Activated T-cell treated with anti-CD3 and anti-CD28 coated beads, Interleukin-2, amount 50 U/mL, for 4 hours (primary cell): Measurements from ENCODE around the gene NFATC2. TPM values are rescaled to one million over a fixed set of nuclear protein-coding genes. Genes with fewer than 3 reads are reported as not detected.
A peak's percentile ranks its signal among the peaks of the same experiment; 100 is the strongest.
"Not testable (repeated sequence)": the region's sequence is repeated elsewhere in the genome, so short reads cannot be mapped to it uniquely, and the experiment has no call there.

ENCODE experiments used
- ATAC-seq, 2 donors: fragments of 200-7000 bp; cut with Tn5 transposase; one replicate each; pipeline ENCODE4 v1.10.0; 2021
- DNase-seq: peaks from one replicate; pipeline ENCODE4 v3.0.0-alpha.2; 2020
- H3K27me3 Mint-ChIP-seq: one replicate; pipeline ENCODE4 v1.8.0; 2021; ENCODE audit warnings: low read depth, mixed read lengths
- H3K36me3 Mint-ChIP-seq: one replicate; pipeline ENCODE4 v1.8.0; 2022; ENCODE audit warnings: mixed read lengths; ENCODE audit not compliant: insufficient read depth
- H3K4me1 Mint-ChIP-seq: one replicate; pipeline ENCODE4 v1.8.0; 2021; ENCODE audit warnings: low read depth, mixed read lengths
- H3K4me3 Mint-ChIP-seq: one replicate; pipeline ENCODE4 v1.8.0; 2021; ENCODE audit warnings: mild to moderate bottlenecking, moderate library complexity, mixed read lengths
- H3K9me3 Mint-ChIP-seq: one replicate; pipeline ENCODE4 v1.8.0; 2021; ENCODE audit warnings: mixed read lengths
- total RNA-seq, 3 donors: library from RNA; stranded (reverse); gene quantifications; one replicate each; pipeline ENCODE4 v1.2.1, GENCODE V29; 2021

NFATC2 gene
- total RNA-seq, 3 donors from 2014 or later = 48.3 to 51.4 (median 48.9) TPM

DNA sequence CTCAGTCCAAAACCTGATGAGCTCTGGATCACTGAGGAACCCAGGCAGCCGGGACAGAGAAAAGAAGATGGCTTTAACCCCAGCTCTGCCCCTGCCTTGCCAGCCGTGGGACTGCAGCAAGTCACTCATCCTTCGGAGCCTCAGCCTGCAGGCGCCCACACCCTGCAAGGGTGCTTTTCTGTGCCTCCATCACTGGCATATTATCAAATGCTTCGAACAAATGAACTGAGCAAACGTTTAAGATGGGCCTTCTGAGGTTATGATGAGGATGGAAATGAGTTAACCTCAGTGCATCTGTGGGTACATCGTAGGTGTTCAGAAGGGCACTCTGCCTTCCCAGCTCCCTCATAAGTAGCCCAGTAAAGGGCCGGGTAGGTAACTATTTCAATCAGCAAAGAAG, 79.0 kb downstream of the NFATC2 start:
- Mint-ChIP-seq H3K36me3 (peaks cover 42% of the 10 kb centered on the region), H3K9me3 (no peaks in the 10 kb centered on the region), H3K4me3 (no peak overlapping the region), H3K4me1 (peaks cover 22% of the 10 kb centered on the region), H3K27me3 (no peaks in the 10 kb centered on the region)
- ATAC-seq = peak; percentile 35 to 60
- DNase-seq = no peak

DNA sequence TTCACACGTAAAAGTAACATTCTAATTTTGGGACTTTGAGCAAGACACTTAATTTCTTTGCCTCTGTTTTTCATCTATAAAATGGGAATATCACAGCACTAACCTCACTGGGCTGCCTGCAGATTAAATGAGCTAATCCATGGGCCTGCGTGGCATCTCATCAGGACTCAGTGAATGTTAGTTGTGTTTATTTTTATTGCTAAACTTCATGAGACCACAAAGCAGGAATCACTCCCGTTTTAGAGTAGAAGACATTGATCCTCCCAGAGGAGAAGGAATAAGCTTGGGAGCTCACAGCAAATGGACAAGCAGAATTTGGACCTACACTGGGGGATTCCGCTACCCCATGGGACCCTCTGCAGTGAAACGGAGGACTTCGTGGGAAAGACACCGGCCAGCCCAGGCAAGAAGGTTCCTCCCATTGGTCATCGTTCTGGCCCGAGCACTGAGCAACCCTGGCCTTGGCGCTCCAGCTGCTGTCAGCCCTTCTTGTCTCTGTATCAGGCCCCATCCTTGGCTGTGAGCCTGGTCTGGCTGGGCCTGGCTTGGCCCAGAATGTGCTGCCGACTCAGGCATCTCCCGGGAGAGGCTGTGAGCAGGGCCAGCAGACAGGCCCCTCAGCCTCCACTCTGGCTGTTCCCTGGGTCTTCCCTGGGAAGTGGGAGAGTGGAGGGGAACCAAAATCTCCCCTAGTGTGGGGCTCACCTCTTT, 79.8 kb downstream of the NFATC2 start:
- Mint-ChIP-seq H3K36me3 (peaks cover 39% of the 10 kb centered on the region), H3K4me1 (peaks cover 22% of the 10 kb centered on the region), H3K27me3 (no peaks in the 10 kb centered on the region), H3K9me3 (no peaks in the 10 kb centered on the region), H3K4me3 (no peak overlapping the region)
- ATAC-seq (no peak), DNase-seq (no peak)

DNA sequence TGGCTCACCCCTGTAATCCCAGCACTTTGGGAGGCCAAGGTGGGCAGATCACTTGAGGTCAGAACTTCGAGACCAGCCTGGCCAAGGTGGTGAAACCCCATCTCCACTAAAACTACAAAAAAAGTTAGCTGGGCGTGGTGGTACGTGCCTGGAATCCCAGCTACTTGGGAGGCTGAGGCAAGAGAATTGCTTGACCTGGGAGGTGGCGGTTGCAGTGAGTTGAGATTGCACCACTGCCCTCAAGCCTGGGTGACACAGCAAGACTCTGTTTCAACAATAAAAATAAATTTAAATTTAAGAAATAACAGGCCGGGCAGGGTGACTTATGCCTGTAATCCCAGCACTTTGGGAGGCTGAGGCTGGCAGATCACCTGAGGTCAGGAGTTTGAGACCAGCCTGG, 80.7 kb downstream of the NFATC2 start:
- Mint-ChIP-seq H3K4me1 (peaks cover 28% of the 10 kb centered on the region), H3K36me3 (peaks cover 40% of the 10 kb centered on the region)
- not testable (repeated sequence) for H3K4me3 Mint-ChIP-seq, H3K9me3 Mint-ChIP-seq, DNase-seq, H3K27me3 Mint-ChIP-seq, ATAC-seq

DNA sequence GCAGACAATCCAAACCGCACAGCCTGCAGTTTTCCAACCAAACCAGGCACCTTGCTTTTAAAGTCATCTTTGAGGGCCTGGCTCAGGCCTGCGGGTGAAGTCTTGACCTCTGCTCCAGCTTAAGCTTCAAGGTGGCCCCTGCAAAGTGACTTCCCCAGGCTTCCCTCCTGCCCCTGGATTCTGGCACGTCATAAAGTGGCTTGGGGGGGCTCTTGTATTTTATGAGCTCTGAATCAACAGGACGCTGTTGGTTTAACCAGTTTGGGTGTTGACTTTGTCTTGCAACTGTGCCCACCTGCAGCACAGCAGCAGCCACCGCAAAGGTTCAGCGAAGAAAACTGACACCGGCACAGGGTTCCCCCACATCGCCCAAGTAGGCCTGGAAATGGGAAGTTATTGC, 81.2 kb downstream of the NFATC2 start:
- no peak for ATAC-seq
- no peak for DNase-seq
- Mint-ChIP-seq H3K9me3 (no peaks in the 10 kb centered on the region), H3K4me1 (peaks cover 32% of the 10 kb centered on the region), H3K27me3 (no peaks in the 10 kb centered on the region), H3K36me3 (peaks cover 38% of the 10 kb centered on the region), H3K4me3 (no peak overlapping the region)

DNA sequence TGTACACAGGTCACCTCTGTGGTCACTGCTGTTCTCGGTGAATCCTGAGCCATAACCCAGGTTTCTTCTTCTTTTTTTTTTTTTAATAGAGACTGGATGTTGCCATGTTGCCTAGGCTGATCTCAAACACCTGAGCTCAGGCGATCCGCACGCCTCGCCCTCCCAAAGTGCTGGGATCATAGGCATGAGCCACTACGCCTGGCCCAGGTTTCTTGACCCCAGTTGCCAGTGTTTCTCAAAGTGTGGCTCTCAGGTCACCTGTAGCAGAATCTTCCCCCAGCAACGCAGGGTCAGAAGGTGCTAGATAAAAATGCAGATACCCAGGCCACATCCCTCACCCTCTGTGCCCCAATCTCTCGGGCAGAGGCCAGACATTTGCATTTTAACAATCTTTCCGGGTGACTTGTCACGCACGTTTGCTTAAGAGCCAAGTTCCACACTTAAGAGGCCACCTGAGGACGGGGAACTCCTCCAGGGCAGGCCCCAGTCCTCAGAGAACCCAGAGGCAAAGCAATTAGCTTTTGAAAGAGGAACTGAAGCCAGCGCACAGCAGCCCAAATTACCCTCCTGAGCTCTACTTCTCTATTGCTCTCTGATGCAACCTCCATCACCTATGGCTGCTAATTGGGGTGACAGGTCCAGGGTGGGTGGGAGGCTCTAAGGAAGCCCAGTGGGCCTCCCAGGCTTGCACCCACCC, 81.8 kb downstream of the NFATC2 start:
- no peak for ATAC-seq
- Mint-ChIP-seq H3K4me1 (peaks cover 32% of the 10 kb centered on the region), H3K9me3 (no peaks in the 10 kb centered on the region), H3K36me3 (peaks cover 36% of the 10 kb centered on the region), H3K4me3 (no peak overlapping the region), H3K27me3 (no peaks in the 10 kb centered on the region)
- no peak for DNase-seq

DNA sequence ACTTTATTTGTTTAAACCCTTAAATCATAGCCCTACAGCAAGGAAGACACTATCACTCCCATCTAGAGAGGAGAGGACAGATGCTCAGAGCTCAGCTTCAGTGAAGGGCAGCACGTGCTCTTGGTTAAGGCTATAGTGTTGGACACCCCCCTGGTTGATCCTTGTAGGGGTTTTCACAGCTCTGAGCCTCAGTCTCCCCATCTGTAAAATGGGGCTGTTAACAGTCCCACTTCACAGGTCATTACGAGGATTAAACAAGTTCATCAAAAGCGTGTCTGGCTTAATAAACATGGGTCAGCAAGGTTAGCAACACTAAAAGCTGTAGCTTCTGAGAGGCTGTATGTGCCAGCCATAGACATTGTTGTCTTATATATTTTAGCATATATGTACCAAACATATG, 82.4 kb downstream of the NFATC2 start:
- ATAC-seq = no peak
- no peak for DNase-seq
- no peaks in the 10 kb centered on the region for H3K9me3 Mint-ChIP-seq
- no peaks in the 10 kb centered on the region for H3K27me3 Mint-ChIP-seq
- no peak overlapping the region for H3K4me3 Mint-ChIP-seq
- peaks cover 35% of the 10 kb centered on the region for H3K36me3 Mint-ChIP-seq
- peaks cover 30% of the 10 kb centered on the region for H3K4me1 Mint-ChIP-seq

DNA sequence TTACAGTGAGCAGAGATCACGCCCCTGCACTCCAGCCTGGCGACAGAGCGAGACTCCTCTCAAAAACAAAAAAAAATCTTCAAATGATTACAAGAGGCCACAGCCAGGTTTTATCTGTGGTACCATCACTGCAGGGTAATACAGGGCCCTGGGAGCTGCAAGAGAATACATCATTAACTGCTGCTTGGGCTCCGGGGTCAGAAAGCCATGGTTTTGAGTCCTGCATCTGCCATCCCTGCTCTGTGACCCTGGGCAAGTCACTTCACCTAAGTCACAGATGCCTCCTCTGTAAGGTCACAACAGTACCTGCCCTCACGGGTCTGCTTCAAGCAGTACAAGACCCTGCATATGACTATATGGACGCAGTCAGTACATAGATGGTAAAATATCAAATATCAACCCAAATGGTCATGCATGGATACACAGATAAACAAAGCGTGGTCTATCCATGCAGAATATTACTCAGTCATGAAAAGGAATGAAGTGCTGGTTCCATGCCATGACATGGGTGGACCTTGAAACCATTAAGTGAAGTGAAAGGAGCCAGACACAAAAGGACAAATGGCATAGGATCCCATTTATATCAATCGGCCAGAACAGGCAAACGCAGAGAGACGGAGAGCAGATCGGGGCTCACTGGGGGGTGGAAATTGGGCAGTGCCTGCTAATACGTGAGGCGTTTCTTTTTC, 83.6 kb downstream of the NFATC2 start:
- H3K36me3 Mint-ChIP-seq = peaks cover 40% of the 10 kb centered on the region
- no peaks in the 10 kb centered on the region for H3K27me3 Mint-ChIP-seq
- DNase-seq (no peak), ATAC-seq (no peak)
- no peak overlapping the region for H3K4me3 Mint-ChIP-seq
- H3K9me3 Mint-ChIP-seq = no peaks in the 10 kb centered on the region
- peaks cover 25% of the 10 kb centered on the region for H3K4me1 Mint-ChIP-seq

DNA sequence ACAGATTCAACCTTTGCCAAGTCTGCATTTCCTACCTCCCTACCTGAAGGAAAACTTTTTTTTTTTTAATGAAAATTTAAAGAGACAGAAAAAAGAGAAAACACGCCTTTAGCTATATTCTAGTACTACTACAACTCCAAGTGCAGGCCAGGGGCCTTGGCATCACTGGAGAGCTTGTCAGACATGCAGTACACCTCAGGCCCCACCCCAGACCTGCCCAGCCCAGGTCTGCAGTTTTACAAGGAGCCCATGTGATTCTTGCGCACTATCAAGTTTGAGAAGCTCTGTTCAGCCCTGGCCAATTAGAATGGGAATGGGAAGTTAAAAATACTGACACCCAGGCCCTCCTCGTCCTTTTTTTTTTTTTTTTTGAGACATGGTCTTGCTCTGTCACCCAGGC, 85.0 kb downstream of the NFATC2 start:
- no peaks in the 10 kb centered on the region for H3K27me3 Mint-ChIP-seq
- peaks cover 18% of the 10 kb centered on the region for H3K4me1 Mint-ChIP-seq
- DNase-seq (no peak), ATAC-seq (no peak)
- H3K4me3 Mint-ChIP-seq = no peak overlapping the region
- no peaks in the 10 kb centered on the region for H3K9me3 Mint-ChIP-seq
- H3K36me3 Mint-ChIP-seq = peaks cover 44% of the 10 kb centered on the region

DNA sequence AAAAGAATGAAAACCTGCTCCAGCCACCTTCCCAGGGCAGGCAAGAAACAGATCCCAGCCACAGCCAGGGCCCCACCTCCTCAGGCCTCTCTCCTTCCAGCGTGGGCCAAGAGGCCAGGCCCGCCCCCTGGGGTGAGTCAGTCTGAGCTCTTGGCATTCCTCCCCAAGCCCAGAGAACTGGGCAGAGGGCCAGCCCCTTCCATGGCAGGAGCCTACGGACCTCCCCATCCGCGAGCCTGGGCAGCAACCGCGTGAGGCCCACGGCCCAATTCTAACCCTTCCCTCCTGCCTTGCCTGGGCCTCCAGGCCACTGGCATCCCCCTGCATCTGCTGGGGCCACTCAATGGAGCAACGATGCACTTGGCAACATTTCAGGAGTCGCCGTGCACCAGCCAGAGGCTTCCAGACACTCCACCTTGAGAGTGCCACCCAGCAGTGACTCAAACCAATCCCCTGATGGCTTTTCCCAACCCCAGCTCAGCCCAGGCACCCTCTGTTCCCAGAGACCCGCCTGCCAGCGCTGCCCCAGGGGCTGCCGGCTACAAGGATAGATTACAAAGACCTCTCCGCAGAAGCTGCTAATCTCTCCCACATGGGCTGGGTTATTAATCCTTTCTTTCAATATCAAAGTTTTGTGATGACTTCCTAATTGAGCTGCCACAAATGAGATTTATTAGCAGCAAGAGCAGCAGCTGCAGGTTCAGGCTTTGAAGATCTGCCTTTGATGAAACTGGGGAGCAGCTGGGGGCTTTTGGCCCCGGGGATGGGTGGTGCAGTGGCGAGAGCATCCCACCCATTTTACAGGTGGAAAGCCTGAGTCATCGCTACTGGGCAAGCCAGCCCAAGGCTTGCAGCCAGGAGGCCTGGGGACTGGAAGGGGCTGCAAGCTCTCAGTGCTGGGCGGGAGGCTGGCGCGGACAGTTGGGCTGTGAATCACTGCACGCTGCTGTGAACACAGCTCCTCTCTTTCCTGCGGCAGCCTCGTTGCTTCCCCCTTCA, 85.7 kb downstream of the NFATC2 start:
- peaks cover 51% of the 10 kb centered on the region for H3K36me3 Mint-ChIP-seq
- H3K4me3 Mint-ChIP-seq = no peak overlapping the region
- ATAC-seq = no peak
- H3K9me3 Mint-ChIP-seq = no peaks in the 10 kb centered on the region
- DNase-seq = no peak
- peaks cover 18% of the 10 kb centered on the region for H3K4me1 Mint-ChIP-seq
- H3K27me3 Mint-ChIP-seq = no peaks in the 10 kb centered on the region

DNA sequence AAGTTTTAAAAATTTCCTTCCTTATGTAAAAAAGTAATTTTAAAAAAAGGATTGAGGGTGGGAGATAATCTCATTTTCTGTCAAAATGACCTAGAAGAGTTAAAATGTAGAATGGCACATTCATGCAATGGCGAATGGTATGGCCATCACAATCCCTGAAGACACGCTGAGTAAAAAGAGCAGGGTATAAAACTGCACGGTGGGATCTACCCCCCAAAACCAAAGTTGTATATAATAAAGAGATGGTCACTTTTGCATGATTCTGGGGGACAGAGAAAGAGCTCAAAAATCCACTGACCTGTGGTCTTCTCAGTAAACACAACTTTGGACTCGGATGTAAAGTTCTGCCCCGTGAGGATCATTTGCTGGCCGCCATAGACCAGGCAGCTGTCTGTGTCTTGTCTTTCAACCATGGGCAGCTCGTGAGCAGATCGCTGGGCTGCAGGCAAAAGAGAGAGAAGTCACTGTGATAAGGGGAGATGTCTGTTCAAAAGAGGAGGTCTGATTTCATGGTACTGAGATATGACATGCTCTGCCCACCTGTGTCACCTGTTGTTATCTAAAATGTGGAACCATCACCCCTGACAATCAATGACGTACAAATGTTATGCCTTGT, 88.2 kb downstream of the NFATC2 start:
- DNase-seq (no peak), ATAC-seq (no peak)
- Mint-ChIP-seq H3K4me3 (no peak overlapping the region), H3K36me3 (peaks cover 49% of the 10 kb centered on the region), H3K27me3 (no peaks in the 10 kb centered on the region), H3K4me1 (peaks cover 15% of the 10 kb centered on the region), H3K9me3 (no peaks in the 10 kb centered on the region)

DNA sequence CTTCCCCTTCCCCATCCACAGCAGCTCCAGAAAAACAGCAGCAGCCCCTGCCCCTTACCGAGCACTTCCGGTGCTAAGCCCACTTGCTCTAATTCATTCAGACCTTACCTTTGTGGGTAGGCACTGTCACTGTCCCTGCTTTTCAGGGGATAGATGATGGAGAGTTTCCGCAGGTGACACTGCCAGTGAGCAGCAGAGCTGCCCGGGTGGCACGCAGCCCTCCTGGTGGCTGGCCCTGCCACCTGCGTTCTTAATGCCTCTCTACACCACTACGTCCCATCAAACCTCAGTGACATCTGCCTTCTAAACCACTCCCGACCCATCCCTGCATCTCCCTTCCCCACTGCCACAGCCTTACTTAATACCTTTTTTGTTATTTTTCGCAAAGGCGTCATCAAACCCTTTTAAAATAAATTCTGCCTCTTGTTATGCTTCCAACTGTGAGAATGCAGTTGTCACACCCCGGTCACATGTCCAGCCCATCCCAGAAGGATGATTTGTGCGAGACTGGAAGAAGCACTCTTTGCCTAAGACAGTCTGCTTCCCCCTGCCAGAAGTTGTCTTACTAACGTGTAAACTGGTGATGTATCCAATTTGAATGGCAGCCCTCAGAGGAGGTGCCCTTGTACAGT, 89.7 kb downstream of the NFATC2 start:
- Mint-ChIP-seq H3K27me3 (no peaks in the 10 kb centered on the region), H3K4me1 (peaks cover 18% of the 10 kb centered on the region), H3K36me3 (peaks cover 52% of the 10 kb centered on the region), H3K9me3 (no peaks in the 10 kb centered on the region), H3K4me3 (no peak overlapping the region)
- ATAC-seq (no peak), DNase-seq (no peak)

DNA sequence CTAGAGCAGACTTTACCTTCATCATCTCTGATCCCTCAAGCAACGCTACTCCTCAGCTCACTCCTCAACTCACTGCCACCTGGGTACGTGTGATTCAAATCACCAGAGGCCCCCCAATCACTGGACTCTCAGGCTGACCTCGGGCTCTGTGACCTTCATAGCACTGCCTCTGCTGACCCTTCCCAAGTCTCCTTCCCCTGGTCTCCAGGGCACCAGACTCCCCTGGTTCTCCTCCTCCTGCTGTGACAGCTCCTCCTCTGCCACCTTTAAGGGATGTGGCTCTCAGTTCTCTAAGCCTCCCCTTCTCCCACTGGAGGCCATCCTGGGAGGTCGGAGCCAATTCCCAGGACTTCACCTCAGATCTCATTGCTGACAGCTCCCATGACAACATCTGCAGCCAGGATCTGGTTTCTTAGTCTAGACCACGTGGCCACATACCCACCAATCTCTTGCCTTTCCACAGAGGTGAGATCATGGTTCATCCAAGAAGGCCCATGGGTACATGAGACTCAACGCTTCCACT, 90.4 kb downstream of the NFATC2 start:
- H3K4me1 Mint-ChIP-seq = peaks cover 22% of the 10 kb centered on the region
- H3K36me3 Mint-ChIP-seq = peaks cover 53% of the 10 kb centered on the region
- no peaks in the 10 kb centered on the region for H3K27me3 Mint-ChIP-seq
- no peaks in the 10 kb centered on the region for H3K9me3 Mint-ChIP-seq
- DNase-seq = no peak
- no peak for ATAC-seq
- H3K4me3 Mint-ChIP-seq = no peak overlapping the region

DNA sequence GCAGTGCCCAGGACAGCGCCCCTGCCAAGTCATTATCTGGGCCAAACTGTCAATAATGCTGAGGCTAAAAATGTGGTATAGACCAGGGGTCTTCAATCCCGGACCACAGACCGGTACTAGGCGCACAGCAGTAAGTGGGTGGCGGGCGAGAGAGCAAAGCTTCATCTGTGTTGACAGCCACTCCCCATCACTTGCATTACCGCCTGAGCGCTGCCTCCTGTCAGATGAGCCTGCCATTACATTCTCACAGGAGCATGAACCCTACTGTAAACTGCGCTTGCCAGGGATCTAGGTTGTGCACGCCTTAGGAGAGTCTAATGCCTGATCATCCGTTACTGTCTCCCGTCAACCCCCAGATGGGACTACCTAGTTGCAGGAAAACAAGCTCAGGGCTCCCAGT, 91.0 kb downstream of the NFATC2 start:
- DNase-seq (no peak), ATAC-seq (no peak)
- H3K4me1 Mint-ChIP-seq = peaks cover 21% of the 10 kb centered on the region
- H3K36me3 Mint-ChIP-seq = peaks cover 52% of the 10 kb centered on the region
- no peaks in the 10 kb centered on the region for H3K9me3 Mint-ChIP-seq
- no peaks in the 10 kb centered on the region for H3K27me3 Mint-ChIP-seq
- no peak overlapping the region for H3K4me3 Mint-ChIP-seq
